ENCODE measurements around the gene ABHD5.

Gene ABHD5

DNA sequence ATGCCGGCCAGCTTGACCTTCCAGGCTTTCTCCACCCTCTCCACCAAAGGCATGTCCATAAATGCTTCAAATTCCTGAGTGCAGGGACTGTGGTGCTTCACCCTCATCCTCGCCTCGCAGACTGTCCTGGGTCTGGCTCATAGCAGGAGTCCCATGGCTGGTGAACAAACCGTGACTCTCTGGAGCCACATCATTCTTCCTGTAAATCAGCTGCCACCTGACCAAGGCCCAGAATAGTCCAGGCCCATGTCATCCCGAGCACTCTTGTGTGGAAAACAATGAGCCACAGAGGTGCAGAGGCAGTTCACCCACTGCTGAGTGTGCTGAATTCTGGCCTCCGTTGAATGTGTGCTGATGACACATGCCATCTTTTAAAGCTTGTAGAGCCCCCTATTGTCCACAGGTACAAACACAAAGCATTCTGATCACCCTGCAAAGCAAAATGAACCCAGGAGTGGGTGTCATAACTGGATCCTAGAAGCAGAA, 68.6 kb downstream of the ABHD5 start:
- no peak for DNase-seq

DNA sequence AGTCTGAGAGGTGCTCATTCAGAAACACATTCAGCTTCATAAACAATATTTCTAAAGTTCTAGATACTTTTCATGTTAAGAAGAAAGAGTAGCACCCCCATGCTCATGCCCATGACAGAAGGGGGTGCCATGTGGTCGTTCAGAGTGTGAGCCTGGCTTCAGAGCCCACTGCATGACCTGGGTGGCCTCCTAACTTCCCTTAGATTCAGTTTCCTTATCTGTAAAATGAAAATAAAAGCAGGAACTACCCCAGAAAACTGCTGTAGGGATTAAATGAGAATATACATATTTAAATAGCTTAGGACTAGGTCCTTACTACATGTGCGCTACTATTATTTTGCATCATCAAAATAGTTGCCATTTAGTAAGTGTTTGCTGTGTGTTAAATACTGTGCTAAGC, 69.2 kb downstream of the ABHD5 start:
- no peak for DNase-seq

DNA sequence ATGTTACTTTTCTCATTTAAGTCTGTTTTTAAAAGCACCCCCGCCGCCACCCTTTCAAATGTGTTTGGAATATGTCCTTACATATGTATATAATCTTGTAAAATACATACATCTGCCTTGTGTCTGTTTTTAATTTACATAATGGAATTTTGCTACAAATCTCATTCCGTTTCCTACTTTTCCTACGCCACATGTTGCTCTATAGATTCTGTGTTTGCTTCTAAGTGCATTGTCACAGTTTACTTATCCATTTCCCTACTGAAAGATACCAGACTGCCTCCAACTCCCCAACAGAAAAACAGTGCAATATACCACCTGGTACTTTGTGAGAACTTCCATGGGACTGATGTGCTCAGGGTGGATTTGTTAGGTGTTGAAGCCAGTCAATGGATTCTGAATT, 70.2 kb downstream of the ABHD5 start:
- no peak for DNase-seq

DNA sequence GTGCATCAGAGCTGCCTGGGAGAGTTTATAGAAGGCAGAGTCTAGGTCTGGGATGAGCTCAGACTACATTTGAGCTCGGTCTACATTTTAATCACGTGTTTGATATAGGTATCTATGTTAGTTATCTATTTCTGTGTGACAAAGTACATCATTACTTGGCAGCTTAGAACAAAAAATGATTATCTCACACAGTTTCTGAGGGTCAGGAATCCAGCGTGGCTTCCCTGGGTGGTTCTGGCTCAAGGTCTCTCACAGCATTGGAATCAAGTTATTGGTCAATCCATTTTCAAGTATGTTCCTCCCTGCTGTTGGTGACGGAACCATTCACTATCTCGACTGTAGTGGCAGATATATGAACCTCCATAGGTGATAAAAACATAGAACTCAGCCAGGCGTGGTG, 71.7 kb downstream of the ABHD5 start:
- DNase-seq: no peak

DNA sequence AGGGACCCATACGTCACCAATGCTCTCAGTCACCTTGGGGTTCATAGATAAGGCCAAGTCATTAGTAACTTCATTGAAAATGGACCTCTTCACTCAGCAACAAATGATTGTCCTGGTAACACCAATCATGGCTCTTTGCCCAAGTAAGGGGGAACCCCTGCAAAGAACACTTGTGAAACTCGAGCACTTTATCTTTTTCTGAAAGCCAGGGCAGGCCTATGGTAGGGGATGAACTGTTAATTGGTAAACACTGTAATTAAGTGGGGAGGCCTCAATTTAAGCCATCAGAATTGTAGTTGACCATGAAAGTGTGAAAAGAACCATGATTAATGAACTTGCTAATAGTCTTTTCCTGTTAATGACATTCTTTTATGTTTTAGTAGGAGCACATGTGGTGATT, 73.3 kb downstream of the ABHD5 start:
- DNase-seq: no peak

DNA sequence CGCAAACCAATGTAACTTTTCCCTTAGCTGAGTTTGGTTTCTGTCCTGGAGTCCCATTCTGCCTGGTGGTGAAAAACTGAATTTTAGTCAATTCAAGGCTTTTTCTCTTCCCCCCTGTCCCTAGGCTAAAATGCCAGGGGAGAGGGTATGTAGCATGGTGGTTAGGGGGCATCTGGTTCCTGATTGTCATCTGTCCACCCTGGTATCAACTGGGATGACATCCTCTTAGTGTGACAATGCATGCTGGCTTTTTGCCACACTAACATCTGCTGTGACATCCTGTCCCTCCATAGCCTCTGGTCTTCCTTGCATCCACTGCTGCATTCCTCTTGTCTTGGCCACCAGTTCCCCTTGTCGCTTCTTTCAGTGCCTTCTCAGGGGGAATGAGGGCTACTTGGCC, 73.7 kb downstream of the ABHD5 start:
- DNase-seq: no peak

DNA sequence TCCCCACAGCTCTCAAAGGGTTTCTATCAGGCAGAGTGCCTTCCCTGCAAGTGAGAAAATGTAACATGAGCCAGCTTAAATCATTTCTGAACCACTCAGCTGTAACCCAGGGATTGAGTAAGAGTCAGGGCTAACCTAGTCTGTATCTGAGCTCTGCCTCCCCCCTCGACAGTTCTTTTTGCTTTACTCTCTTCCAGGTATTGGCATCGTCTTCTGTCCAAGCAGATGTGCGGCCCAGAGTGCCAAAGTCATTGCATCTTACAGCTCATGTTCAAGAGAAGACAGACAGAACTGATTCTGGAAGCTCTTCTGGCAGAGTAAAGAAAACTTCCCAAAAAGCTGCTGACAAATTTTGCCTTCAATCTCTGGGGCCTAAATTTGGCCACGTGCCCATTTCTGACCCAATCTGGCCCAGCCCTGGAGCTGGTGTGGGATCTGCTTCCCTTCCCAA, 74.8 kb downstream of the ABHD5 start:
- peak; percentile 9 for DNase-seq

DNA sequence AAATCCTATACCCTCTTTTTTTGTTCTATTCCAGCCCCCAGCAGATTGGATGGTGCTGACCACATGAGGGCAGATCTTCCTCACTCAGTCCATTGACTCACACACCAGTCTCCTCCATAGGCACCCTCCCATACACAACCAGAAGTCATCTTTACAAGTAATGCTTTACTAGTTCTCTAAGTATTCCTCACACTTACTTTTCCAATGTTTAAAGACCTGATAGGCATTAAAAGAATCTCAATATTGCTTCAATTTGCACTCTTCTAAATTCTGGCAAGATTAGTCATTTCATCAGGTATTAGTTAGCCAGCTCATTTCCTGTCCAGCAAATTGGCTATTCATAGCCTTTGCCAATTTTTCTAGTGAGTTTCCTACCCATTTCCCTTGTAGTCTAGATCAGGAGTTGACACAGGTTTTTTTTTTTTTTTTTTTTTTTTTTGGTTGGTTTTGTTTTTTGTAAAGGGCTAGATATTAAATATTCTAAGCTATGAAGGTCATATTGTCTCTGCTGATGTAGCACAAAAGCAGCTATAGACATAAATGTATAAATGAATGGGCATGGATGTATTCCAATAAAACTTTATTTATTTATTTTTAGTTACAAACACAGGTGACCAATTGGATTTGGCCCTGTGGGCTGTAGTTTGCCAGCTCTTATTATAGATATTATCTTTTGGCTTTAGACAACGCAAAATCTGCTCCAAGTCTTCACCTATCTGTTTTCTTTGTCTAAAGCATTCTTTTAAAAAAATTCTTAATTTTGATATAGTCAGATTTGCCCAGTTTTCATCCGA, 76.1 kb downstream of the ABHD5 start:
- DNase-seq: no peak

DNA sequence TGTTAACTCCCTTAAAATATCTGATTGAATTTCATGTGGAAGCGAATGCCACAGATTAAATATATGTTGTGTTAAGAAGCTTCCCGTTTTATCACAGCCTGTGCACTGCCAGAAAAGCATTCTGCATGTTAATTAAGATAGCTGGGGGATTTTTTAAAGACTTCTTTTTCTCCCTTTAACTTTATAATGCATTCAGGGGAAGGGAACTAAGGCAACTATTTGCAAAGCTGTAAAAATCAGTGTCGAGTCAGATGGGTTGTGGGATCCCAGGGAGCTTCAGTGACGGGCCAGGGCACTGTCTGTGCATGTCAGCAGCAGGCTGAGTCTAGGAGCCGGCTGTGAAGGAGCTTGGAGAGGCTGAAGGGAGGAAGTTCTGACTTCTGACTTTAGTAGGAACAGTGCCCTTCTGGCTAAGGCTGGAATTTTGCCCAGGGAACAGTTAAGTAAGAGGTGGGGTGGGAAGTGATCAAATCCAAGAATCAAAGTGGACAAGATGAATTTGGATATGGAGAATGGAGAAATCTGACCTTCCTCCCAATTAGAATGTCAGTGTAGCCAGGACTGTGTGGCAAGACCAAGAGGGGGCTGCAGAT, 77.7 kb downstream of the ABHD5 start:
- DNase-seq: no peak

DNA sequence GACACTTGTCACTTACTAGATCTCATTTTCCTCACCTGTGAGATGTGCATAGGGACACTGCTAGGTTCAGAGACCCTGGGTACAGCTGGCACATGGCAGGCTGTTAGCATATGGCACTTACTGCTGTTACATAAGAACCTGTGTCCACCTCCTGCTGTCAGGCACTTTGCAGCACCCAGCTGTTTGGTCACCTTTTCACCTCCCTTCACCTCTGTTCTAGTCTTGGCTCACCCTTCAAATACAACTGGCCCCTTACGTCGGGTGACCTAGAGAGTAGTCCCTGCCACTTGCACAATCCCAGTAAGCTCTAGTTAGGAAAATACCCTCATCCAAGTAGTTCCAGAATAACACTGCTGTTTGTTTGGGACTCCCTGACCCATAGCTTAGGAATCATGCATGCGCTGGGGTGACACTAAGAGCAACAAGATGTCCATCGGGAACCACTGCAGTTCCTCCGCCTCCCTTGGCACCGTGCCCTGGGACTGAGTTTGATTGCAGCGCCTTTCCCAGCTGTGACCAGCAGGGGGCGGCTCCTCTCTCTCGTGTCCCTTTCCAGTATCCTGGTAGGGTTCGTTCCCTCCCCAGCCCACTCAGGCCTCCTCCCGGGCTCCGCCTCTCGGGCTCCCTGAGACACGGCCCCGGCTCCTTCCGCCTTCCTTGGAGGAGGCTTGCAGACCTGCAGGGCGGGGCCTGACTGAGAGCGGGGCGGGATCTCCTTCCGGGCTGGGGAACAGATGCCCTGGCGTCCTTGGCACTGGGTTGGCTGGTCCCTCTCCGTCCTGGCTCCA, 78.6 kb downstream of the ABHD5 start:
- peak; percentile 17 for DNase-seq

DNA sequence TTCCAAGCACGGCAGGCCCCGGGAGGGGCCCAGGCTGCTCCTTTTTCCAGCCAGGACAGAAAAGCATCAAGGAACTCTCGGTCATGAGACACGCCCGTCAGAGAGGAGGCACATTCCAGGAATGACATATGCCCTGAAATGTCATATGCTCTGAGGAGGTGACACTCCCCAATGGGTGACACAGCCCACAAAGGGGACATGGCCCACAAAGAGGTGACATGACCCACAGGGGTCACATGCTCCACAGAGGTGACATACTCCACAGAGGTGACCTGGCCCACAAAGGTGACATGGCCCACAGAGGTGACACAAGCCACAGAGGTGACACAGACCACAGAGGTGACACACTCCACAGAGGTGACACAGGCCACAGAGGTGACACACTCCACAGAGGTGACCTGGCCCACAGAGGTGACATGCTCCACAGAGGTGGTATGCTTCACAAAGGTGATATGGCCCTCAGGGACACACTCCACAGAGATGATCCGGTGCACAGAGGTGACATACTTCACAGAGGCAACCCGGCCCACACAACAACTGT, 79.2 kb downstream of the ABHD5 start:
- DNase-seq: no peak

DNA sequence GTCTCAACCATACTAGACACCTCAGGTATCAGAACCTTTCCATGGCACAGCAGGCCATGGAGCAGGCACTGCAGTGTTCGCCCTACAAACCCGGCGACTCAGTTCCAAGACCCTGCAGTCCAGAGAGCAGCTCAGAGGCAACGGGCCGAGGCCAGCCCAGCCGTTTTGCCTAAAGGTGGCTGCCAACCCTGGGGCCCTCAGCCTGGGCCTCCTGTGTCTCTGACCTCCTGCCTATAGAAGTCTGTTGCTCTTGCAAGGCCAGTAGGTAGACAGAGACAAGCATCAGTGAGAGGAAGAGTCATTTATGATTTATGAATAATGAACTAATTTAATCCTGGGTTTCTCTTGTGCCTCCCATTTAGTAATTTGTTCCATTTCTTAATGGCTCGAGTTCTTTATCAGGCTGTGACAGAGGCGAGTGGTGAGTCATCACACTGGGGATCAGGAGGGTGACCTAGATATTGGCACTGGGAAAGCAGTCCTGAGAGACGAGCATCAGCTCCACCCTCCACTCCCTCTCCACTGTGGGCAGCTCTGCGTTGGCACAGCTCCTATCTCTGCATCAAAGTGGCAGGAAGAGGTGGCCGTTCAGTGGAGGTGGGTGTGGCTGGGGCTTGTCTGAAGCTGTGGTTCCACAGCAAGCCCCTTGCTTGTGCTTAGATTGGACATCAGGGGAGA, 79.8 kb downstream of the ABHD5 start:
- DNase-seq: no peak

DNA sequence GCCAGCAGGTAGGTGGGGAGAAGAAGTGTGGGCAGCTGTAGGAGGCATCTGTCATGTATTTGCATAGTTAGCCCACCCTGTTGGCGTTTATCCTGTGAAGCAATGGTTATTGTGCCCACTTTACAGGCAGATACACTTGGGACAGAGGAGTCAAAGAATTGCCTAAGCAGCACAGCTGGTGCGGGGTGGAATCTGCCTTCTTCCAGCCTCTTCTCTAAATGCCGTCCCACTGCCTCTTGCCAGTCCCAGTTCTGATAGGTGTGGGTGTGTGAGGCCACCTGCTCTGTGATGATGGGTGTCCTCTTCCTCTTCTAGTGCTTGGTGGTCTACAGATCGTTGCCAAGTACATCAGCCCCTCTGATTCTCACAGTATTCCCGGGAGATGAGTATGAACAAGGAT, 80.9 kb downstream of the ABHD5 start:
- no peak for DNase-seq

DNA sequence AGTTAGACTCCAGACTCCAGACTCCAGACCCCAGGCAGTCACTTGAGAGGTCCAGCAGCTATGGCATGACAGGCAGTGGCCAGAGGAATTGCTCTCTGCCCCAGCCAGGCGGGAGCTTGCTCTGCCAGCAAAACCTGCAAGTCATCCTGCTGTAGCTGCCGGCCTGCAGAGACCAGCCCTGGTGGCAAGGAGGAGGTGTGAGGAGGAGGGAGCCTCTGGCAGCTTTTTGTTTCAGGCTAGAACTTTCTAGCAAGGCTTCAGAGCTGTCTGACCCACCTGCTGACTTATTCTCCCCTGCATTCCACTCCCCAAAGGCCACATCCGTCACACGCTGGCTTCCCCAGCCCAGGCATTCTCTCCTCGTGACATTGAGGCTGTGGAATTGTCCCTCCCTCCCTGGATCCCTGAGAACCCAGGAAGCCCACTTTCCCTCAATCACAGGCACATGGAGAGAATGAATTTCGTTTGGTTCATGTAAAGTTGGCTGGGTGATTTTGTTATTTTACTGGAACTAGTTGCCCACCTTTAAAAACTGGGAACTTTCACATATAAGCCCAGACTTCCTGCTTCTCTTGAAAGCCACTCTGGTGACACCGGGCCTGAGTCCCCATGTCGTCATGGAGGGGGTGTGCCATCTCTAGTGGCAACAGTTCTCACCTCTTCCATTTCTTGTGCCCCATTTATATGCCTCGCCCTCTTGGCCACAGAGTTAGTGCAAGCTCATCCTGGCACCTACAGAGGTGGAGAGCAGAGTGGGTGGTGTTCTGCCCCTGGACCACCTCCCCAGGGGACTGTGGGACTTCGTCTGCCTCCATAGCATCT, 82.7 kb downstream of the ABHD5 start:
- no peak for DNase-seq

DNA sequence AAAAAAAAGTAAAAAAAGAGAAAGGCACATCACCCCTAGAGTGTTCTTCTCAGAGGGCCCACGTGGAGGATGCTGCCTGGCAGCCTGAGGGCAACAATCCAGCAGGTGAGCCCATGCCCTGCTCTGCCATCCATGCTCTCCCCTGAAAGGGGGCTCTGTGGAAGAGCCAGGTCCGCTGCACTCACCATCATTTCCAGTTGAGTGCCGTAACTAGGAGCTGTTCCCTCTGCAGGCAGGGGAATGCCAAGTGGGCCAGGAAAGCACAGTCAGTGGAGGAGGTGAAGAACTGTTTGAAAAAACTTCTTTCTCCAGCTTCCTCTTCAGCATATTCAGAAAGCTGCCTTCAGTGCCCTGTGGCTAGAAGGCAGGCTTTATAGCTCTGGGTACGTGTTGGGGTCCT, 84.1 kb downstream of the ABHD5 start:
- no peak for DNase-seq

DNA sequence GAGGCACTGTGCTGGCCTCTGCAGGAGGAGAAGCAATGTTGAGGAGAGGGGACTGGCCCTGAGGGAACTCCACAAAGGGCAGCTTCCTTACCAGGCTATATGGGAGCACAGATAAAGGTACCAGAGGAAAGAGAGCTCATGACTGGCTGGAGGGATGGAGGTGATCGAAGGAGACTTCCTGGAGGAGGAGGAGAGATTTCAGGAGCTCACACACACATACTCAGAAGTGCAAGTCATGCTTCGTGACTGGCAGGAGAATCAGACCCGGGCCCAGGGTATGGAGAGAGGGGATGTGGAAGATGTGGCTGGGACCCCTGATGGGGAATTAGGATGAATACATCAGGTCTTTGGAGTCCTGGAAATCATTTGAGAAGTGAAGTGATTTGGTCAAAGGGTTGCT, 85.4 kb downstream of the ABHD5 start:
- DNase-seq: no peak

DNA sequence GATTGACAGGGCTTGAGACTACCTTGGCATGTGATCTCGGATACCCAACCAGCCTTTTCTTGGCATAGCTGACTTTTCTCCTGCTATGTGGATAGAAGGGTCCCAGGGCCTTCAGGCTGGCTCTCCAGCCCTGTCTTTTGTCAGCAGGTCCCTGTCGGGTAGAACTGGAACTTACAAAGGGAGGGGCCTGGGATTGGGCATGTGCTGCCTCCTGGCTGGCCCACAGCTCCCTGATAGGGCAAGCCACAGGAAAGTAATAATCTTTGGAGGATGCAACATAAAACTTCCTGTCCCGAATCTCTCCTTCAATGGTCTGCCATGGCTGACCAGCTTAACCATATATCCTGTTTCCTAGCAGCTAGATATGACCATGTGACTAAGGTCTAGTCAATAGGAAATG, 89.1 kb downstream of the ABHD5 start:
- no peak for DNase-seq

DNA sequence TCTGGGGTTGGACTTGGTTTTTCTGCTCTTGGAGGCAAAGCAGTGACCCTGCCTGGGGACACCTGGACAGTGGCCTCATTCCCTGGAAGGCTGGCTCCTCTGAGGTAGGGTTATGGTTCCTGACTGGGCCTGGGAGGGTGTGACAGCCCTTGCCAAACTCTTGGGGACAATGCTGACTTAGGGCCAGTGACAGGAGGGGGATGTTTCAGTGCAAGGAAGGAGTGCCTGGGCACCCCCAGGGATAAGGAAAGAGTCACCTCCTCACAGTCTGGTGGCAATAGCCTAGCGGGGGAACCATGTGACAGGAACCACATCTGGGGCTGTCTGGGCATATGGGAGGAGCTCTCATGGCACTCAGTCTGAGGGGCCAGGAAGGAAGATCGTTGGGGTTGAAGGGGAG, 91.8 kb downstream of the ABHD5 start:
- no peak for DNase-seq

Measured in NCI-H510A (cell line).